ENCODE results near the gene MRPS6. TPM values are rescaled to one million over a fixed set of nuclear protein-coding genes. Genes with fewer than 3 reads are reported as not detected.
A peak's percentile ranks its signal among the peaks of the same experiment; 100 is the strongest.

The MRPS6 gene
- total RNA-seq (2014; rRNA removed; shearing (Covaris generic)): 18.3 TPM in 2 replicates

DNA sequence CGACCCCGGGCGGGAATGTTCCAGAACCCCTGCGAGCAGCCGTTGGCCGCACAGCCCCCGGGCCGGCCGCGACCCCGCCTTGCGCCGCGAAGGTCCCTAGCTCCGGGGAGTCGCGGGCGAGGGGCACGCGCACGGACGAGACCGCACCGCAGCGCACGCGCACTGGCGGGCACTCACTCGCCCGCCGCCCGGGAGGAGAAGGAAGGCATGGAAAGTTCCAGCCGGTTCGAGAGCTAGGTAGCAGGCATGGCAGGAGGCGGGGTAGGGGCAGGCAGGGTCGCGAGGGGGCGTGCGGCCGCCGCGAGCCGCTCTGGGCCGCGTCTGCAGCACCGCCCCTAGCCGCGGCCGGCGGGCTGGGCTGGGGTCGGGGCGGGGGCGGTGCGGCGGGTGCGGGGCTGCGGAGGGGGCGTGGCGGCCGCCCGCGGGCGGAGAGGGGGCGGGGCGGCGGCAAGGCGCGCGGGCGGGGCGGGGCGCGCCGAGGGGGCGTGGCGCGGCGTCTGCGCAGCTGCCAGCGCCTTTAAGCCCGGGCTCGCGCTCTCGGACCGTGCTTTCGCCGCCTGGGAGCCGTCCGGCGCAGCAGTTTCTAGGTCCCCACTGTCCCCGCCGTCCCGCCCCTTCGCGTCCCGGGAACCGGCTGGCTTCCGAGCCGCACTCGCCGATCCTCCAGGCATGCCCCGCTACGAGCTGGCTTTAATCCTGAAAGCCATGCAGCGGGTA lies at the start of gene MRPS6, which contains the start of gene SLC5A3:
Gene MRPS6, plus strand, starts transcription at position 547 of the 717 bp plus-strand sequence. Its CDS starts 123 bp downstream, at position 670.
Gene SLC5A3, plus strand, starts transcription at position 547 of the 717 bp plus-strand sequence. CDS start 21,621 bp downstream, outside the sequence.
- peak; percentile 92 for DNase-seq (ENCODE audit: low read depth)

DNA sequence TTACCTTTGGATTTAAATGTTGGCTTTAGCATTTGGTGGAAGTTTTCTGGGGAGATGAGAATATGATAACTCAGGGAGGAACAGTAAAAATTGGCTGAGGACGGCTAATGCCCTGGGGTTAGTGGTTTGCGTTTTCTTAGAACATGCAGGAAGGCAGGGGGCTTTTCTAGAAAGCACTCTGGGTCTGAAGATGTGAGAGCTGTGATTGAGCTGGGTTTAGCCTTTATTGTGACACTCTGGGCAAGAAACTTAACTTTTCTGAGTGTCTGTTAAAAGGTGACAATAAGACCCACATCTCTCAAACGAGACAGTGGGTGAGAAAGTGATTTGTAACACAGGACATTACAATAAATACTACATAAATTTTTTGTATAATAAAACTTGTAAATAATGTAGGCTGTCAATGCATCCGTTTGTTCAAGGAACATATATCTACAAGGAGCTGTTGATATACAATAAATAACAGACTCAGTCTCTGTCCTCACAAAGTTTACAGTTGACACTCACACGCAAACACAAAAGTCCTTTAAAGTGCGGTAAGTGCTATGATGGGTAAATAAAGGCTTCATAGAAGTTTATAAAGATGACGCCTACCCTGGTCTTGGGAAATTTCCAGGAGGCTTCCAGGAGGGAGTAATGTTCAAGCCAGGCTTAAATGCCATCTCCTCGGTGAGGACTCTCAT lies 49.5 kb upstream of the MRPS6 start:
- DNase-seq (ENCODE audit: low read depth): no peak

DNA sequence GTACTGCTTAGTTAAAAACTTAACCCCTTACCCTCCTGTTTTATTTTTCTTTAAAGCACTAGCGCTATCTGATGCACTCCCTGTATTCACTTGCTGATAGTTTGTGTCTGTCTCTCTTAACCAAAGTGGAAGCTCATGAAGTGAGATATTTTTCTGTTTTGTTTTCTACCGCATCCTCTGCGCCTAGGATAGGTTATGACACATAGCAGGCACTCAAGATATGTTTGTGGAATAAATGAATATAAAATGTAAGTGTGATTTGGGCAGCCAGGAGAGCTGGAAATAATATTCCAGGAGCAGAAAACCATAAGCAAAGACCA lies 49.0 kb upstream of the MRPS6 start:
- no peak for DNase-seq (ENCODE audit: low read depth)

DNA sequence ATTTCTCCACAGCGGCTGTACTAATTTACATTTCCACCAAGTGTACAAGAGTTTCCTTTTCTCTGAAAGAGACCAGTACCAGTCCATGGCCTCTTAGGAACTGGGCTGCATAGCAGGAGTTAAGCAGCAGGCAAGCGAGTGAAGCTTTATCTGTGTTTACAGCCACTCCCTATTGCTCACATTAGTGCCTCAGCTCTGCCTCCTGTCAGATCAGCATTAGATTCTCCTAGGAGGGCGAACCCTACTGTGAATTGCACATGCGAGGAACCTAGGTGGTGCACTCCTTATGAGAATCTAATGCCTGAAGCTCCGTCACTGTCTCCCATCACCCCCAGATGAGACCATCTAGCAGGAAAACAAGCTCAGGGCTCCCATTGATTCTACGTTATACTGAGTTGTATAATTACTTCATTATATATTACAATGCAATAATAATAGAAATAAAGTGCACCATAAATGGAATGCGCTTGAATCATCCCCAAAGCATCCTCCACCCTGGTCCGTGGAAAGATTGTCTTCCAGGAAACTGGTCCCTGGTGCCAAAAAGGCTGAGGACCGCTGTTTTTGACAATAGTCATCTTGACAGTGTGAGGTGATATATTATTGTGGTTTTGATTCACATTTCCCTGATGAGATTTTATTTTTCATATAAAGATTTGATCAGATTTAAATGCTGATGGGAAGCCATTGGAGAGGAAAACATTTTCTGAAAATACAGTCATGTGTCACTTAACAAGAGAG lies 45.5 kb upstream of the MRPS6 start:
- DNase-seq (ENCODE audit: low read depth): no peak

DNA sequence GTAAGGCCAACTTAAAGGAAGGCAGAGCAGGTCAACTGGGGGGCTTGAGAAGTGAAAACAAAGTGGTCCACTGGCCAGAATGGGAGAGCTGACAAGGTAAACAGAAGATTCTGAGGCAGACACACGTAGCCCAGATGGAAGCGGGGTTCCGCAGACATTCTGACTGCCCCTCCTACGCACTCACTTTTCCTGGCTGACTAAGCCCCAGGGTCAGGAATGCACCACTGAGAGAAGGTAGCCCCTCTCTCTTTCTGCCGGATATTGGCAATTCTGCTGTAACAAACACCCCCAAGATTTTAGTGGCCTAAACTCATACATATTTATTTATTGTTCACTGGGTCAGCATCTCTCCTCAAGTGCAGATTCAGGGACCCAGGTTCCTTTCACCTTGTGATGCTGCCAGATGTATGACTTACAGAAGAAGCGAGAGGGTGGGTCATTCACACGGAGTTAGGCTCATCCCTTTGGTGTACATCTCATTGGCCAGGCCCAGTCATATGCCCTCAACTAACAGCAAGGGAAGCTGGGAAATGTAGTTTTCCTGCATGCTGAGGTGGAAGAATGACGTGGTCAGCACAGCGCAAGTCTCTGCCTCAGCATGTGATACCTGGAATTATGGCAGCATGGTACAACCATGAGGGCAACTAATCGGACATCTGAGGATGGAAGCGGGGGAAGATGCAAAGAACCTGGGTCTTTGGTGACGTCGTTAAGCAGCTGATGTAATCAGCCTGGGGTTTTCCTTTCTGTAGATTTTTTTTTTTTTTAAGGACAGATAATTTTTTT lies 43.4 kb upstream of the MRPS6 start:
- peak; percentile 78 for DNase-seq (ENCODE audit: low read depth)

DNA sequence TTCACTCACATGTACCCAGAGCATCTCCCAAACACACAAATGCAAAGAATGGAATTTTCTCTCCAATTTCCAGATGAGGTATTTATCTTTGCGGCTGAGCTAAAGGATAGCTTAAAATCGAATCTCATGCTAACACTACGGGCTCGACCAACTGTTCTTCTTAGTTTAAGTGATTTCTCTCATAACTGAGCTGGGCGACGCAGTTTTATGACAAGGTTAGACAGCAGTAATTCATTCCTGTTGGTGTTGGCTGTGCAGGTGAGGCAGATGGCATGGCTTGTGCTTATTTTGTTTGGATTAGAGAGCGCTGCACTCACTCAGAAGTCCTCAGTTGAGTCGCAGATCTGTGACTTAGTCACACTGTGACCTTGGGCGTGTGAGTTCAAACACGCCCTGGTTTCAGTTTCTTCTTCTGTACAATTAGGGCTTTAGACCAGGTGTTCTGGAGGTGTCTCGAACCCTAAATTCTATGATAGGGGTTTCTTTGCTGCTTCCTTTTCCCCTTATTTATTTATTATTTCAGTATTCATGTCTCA lies 41.5 kb upstream of the MRPS6 start:
- DNase-seq (ENCODE audit: low read depth): no peak

DNA sequence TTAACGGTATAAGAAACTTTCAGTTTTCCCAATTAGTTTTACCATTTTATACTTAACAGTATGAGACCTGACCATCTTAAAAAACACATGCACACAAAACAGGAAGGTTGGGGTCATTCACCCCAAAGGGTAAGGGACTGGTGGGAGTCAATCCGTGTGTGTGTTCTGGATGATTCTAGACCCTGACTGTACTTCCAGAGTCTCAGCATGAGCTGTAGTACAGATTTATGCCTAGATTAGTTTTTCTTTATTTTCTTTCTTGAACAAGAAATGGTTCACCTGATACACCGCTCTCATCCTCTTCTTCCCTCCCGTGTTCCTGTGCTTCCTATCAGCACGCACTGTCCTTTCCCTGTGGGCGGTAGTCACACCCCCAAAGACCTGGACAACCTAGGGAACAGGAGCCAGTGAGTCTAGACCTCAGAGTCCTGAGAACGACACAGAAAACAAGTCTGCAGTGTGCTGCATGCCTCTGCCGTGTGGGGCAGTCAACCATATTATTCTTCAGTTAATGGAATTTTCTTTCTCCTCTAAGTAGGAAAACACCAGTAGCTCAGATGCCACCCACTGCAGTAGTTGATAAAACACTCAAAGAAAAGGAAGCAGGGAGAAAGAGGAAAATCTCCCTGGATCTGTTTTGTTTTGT lies 38.9 kb upstream of the MRPS6 start:
- no peak for DNase-seq (ENCODE audit: low read depth)

DNA sequence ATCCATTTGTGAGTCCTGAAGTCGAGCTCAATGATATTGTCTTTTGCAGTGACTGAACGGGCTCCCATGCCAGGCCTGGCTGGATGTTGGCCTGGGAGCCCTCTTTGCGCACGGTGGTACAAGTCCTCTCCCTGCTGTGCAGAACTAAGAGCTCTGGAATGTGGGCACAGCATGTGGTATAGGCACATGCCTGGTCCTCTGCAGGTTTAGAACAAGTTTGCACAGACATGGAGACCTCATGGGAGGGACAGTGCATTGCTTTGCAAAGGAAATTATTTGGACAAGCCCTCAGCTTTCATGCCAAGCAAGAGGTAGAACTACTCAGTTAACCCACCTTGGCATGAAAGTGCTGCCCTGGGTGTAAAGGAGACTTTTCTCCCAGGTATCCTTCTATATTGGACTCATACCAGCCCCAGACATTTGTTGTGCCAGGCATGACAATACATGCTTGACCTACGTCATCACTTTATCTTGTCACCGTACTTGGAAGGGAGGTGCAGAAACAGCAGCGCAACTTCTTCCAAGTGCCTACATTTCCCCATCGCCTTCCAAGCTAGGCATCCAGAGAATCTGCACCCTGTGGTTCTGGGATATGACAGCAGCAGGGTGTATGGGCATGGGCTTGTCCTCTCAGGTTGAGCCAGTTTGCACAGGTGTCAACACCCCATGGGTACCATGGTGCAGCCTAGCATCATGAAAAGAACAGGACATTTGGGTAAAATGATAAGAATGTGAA lies 37.6 kb upstream of the MRPS6 start:
- peak; percentile 24 for DNase-seq (ENCODE audit: low read depth)

DNA sequence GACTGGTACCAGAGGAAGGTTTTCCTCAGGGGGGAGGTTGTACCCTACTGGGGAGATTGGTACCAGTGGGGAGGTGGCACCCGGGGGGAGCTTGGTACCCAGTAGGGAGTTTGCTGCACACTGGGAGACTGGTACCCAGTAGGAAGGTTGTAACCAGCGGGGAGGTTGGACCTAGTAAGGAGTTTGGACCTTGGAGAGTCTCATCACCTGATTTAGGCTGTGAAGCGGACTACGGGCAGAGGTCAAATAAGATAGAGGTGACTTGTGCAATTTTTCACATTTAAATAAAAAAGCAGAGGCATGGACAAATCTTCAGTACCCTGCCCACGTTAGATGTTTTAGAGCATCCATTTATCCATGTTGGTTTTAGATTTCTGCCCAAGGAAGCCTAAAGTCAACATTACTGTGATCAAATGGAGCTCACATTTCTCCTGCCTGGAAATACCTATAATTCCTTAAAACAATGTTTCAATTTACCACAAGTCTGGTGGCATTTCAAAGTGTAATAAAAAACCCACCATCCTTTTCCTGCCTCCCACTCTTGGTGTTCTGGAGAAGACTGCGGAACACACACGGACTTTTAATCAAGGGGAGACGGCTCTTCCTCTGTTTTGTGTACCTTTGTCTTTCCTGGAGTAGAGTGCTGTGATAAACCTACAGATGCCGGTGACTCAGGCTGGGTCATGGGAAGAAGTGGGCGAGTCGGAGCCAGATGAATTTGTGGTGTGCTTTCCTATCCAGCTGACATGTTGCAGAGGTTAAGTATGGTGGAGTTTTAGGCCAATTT lies 36.2 kb upstream of the MRPS6 start:
- peak; percentile 90 for DNase-seq (ENCODE audit: low read depth)

DNA sequence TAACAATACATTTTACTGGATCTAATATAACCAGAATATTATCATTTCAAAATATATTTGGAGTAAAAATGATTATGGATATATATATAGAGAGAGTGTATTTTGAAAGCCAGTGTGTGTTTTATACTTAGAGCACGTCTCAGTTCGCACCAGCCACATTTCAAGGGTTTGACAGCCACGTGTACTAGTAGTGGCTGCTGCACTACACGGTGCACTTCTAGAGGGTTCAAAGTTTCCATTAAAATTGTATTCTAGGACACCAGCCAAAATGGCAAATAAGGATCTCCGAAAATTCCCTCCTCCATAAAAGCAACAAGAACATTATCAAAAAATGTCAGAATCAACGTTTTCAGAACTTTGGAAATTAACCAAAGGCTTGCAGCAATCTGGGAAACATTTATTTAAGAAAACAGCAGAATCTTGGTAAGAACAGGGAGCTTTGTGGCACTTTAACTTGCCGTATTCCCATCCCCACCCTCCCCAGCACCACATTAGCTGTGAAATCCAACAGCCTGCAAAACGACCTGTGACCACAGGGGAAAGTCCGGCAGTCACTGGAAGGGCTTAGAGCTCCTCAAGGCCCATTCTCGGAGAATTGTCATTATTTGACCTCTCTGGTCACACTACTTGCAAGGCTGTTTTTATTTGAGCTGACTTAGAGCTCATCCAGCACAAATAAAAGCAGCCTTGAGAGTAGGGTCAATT lies 33.5 kb upstream of the MRPS6 start:
- DNase-seq (ENCODE audit: low read depth): no peak

DNA sequence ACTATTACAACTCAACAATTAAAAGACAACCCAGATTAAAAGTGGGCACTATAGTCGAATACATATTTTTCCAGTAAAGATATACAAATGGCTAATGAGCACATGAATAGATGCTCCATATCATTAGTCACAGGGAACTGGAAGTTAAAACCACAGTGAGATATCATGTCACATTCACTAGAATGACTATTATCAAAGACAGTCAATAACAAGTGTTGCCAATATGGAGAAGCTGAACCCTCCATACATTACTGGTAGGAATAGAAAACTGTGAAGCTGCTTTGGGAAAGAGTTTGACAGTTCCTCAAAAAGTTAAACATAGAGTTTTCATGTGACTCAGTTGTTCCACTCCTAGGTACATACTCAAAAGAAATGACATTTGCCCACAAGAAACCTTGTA lies 30.6 kb upstream of the MRPS6 start:
- DNase-seq (ENCODE audit: low read depth): no peak

DNA sequence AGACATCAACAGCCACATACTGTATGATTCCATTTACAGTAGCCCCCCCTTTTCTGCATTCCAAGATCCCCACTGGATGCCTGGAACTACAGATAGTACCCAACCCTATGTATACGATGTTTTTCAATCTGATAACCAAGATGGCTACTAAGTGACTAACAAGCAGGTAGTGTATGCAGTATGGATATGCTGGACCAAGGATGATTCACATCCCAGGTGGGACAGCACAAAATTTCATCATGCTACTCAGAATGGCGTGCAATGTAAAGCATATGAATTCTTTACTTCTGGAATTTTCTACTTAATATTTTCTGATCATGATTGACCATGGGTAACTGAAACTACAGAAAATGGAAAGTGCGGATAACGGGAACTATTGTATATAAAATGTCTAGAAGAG lies 30.0 kb upstream of the MRPS6 start:
- DNase-seq (ENCODE audit: low read depth): no peak

DNA sequence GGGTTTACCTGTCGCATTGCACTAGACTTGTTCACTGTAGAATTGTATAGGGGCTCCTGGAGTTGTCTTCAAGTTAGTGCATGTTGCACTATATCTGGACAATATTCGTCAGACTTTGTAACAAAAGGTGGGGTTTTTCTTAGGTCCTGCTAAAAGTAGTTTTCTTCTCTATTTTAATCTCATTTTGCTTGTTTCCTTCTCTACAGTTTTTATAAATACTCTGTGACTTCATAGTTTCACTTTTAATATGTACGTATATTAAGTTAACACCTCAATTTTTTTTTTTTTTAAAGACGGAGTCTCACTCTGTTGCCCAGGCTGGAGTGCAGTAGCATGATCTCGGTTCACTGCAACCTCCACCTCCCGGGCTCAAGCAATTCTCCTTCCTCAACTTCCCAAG lies 26.5 kb upstream of the MRPS6 start:
- DNase-seq (ENCODE audit: low read depth): no peak

DNA sequence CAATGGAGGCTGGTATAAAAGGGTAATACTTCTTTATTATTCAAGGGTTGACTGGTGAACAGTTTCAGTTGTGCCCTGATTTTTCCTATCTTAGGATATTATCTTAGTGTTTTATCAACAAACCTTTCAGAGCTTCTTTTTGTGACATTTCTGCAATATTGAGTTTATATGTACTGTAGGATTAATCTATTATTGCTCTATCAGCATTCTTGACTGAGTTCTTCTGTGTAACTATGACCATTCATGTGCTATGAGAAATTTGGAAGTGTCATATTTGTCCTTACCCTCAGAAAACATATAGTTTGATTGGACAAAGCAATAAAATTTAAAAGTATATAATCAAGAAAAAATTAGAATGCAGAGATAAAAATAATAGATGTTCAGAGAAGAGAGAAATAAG lies 25.5 kb upstream of the MRPS6 start:
- DNase-seq (ENCODE audit: low read depth): no peak

DNA sequence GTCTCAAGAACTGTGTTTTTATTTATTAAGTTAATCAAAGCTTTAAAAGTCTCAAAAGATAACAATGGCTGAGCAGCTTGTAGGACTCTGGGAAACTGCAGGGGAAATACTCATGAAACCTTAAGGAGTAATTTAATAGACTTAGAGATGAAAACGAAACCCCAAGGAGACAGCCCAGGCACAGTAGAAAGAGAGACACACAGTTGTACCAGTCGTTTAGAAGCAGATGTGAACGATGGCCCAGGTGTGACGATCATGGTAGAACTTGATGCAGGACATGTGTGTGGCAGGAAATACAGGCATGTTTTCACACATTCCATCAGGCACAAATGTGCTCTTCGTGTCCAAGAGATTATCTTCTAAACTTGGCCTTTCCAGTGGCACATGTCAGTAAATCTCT lies 21.2 kb upstream of the MRPS6 start:
- no peak for DNase-seq (ENCODE audit: low read depth)

DNA sequence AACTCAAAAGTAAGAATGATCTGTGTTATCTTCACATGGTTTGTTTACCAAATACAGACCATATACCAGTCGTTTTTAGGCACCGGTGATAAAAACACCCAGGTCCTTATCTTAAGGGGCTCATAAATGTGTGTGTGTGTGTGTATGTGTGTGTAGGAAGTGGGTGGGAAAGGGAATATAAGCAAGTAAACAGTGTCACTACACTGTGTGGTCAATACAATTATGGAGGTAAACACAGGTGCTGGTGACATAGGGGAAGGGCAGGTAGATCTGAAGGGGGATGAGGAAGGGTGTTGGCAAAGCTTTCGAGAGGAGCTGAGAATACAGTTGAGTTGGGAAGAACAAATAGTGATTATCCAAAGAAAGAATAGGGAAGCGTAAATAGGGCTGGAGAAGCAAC lies 19.1 kb upstream of the MRPS6 start:
- no peak for DNase-seq (ENCODE audit: low read depth)

DNA sequence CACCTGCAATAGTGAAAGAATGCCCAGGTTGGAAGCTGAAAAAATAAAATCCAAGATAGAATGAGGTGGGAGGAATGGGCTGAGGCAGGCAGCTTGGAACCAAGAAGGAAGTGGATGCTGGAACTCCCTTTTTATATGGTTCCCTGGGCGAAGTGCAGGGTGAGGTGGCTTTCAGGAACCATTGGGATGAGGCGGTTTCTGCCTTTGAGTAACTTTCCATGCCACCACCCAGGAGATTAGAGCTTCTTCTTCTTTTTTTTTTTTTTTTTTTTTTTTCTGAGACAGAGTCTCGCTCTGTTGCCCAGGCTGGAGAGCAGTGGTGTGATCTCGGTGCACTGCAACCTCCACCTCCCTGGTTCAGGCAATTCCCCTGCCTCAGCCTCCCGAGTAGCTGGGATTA lies 17.8 kb upstream of the MRPS6 start:
- no peak for DNase-seq (ENCODE audit: low read depth)

DNA sequence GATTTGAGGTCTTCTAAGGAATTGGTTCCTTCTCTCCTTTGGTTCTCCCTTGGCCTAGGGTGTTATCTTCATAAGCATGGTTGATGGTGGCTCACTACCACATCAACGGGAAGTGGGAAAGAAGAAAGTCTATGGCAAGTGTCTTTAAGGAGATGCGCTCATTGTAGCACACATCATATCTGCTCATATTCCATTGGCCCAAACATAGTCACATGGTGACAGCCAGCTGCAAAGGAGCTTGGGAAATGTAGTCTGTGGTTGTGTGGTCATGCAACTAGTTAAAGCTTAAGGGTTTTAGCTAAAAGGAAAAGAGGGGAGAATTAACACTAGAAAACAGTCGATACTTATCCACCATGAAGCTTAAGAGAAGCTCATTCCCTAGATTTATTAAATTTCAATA lies 11.4 kb upstream of the MRPS6 start:
- peak; percentile 32 for DNase-seq (ENCODE audit: low read depth)

DNA sequence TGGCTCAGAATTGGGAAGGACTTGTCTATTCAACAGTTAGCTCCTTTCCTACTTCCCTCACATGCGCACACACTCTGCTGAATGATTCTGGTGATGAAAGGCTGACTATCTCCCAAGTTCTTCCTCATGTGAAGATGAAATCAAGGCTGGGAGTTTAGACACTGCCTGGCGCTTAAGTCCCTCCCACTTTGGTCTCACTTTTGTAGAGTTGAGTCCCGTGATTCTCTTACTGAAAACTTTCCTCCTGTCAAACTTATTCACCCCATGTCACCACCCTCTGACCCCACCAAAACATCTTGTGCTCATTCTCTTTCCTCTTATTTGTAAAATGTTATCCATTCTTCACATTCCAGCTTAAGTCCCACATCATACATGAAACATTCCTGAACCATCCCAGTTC lies 8.4 kb upstream of the MRPS6 start:
- DNase-seq (ENCODE audit: low read depth): no peak
